OCI-LY1 (cell line): Measurements from ENCODE around the gene ID2.
"Not testable (repeated sequence)": the region's sequence is repeated elsewhere in the genome, so short reads cannot be mapped to it uniquely, and the experiment has no call there.

Experiments used
- EZH2 ChIP-seq: fragments of 200-600 bp; sonication (generic), shearing (Covaris generic); IDR thresholded peaks from 2 replicates; pipeline ENCODE4 v1.8.0; 2017; ENCODE audit warnings: borderline replicate concordance, mixed run types, mild to moderate bottlenecking, antibody characterized with exemption, low read length, moderate library complexity, mixed read lengths
- TF ChIP-seq, protein P1 (sequence below): fragments of 200-600 bp; sonication (generic), shearing (Covaris generic); IDR thresholded peaks from 2 replicates; pipeline ENCODE4 v1.5.1; 2017; ENCODE audit warnings: mild to moderate bottlenecking, antibody characterized with exemption, low read length, moderate library complexity, mixed read lengths

DNA sequence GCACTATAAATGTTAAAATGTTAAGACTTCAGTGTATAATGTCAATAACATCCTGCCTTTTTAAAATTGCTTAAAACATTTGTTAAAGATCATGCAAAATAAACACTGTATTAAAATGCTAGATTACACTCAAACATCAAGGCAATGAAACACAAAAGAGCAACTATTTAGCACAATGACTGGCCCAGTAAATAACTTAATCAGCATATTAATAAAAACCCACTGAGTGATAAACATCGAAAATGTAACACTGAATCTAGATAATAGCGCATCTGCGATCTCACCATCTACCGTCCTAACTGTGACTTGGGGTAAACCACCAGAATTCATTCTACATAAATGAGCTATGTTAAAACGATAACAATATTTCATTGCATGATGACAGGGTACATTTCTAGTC, 47.2 kb downstream of the ID2 start:
- TF ChIP-seq, protein P1, sequence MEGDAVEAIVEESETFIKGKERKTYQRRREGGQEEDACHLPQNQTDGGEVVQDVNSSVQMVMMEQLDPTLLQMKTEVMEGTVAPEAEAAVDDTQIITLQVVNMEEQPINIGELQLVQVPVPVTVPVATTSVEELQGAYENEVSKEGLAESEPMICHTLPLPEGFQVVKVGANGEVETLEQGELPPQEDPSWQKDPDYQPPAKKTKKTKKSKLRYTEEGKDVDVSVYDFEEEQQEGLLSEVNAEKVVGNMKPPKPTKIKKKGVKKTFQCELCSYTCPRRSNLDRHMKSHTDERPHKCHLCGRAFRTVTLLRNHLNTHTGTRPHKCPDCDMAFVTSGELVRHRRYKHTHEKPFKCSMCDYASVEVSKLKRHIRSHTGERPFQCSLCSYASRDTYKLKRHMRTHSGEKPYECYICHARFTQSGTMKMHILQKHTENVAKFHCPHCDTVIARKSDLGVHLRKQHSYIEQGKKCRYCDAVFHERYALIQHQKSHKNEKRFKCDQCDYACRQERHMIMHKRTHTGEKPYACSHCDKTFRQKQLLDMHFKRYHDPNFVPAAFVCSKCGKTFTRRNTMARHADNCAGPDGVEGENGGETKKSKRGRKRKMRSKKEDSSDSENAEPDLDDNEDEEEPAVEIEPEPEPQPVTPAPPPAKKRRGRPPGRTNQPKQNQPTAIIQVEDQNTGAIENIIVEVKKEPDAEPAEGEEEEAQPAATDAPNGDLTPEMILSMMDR: not testable (repeated sequence)
- TF ChIP-seq EZH2: not testable (repeated sequence)
